GM18907 (cell line): Measurements from ENCODE around the gene OR2T34.
A peak's percentile ranks its signal among the peaks of the same experiment; 100 is the strongest.
"Not testable (repeated sequence)": the region's sequence is repeated elsewhere in the genome, so short reads cannot be mapped to it uniquely, and the experiment has no call there.

Experiments used
- ATAC-seq: cut with Tn5 transposase; IDR thresholded peaks from one replicate; pipeline ENCODE4 v1.9.1; 2021; ENCODE audit warnings: mild to moderate bottlenecking, moderate library complexity; ENCODE audit not compliant: unreplicated experiment

The OR2T34 gene

GRCh38 chr1:248565530-248566373 is 8.8 kb downstream of the OR2T34 start:
- peak; percentile 78 for ATAC-seq

GRCh38 chr1:248562672-248563071 is 11.9 kb downstream of the OR2T34 start, which contains the start of gene OR2T29:
Gene OR2T29 (minus strand): TSS chr1:248562772. CDS start chr1:248559491, 3,281 bp downstream.
- not testable (repeated sequence) for ATAC-seq

GRCh38 chr1:248551027-248551426 is 23.5 kb downstream of the OR2T34 start:
- ATAC-seq, result not testable (repeated sequence)

- not testable (repeated sequence) for ATAC-seq
These were observed 27.2 kb downstream of the OR2T34 start for GRCh38 chr1:248547383-248547782.

GRCh38 chr1:248537449-248537848 is 37.1 kb downstream of the OR2T34 start:
- ATAC-seq, result peak; percentile 72
